Measurements from ENCODE around the gene LYRM9. TPM values are rescaled to one million over a fixed set of nuclear protein-coding genes. Genes with fewer than 3 reads are reported as not detected.

The LYRM9 gene
- total RNA-seq, 6 donors from 2014 or later = 9.1 to 26.8 (median 14.4) TPM

DNA sequence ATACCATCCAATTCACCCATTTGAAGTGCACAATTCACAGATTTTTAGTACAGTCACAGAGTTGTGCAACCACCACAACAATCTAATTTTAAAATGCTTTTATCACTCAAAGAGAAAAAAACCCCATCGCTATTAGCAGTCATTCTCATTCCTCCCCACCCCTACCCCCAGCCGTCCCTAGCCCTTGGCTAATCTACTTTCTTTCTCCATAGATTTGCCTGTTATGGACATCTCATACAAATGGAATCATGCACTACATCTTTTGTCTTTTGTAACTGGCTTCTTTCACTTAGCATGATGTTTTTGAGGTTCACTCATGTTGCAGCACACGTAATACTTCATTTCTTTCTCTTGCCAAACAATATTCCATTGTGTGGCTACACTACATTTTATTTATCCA, 20.4 kb downstream of the LYRM9 start:
- DNase-seq (no peak), ATAC-seq (ENCODE audit: low FRiP score in 2 of 2) (no peak)
- 91 to 97% methylated on average over 3 of the region's 3 CpGs for WGBS, 2 donors
- Histone ChIP-seq H3K9me3 (no peaks in the 10 kb centered on the region), H3K4me1 (no peaks in the 10 kb centered on the region), H3K4me3 (no peak overlapping the region), H3K27me3 (no peaks in the 10 kb centered on the region), H3K36me3 (no peaks in the 10 kb centered on the region), H3K27ac (no peak overlapping the region)
- no peak for TF ChIP-seq POLR2A (IDR thresholded peaks at IDR 0.05)
- TF ChIP-seq POLR2AphosphoS5 (IDR thresholded peaks at IDR 0.05) = no peak
- TF ChIP-seq EP300 (IDR thresholded peaks at IDR 0.05) = no peak
- TF ChIP-seq, protein P1, sequence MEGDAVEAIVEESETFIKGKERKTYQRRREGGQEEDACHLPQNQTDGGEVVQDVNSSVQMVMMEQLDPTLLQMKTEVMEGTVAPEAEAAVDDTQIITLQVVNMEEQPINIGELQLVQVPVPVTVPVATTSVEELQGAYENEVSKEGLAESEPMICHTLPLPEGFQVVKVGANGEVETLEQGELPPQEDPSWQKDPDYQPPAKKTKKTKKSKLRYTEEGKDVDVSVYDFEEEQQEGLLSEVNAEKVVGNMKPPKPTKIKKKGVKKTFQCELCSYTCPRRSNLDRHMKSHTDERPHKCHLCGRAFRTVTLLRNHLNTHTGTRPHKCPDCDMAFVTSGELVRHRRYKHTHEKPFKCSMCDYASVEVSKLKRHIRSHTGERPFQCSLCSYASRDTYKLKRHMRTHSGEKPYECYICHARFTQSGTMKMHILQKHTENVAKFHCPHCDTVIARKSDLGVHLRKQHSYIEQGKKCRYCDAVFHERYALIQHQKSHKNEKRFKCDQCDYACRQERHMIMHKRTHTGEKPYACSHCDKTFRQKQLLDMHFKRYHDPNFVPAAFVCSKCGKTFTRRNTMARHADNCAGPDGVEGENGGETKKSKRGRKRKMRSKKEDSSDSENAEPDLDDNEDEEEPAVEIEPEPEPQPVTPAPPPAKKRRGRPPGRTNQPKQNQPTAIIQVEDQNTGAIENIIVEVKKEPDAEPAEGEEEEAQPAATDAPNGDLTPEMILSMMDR (IDR thresholded peaks at IDR 0.05) = no peak

DNA sequence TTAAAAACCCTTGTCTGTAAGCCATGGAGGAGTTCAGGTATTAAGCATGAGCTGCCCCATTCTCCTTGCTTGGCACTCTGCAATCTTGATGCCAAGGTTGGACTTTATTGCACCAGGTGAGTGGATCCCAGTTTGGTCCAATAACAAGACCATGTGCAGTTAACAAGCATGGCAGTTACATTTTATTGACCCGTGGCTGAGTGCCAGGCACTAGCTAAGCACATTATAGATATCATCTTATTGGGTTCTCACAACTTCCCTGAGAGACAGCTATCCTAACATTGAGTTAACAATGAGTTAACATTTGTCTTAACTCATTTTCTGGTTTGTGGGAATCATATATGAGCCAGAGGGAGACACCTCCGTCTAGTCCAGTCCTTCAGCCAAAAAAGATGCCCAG, 21.8 kb downstream of the LYRM9 start:
- DNase-seq (no peak), ATAC-seq (ENCODE audit: low FRiP score in 2 of 2) (no peak)
- Histone ChIP-seq H3K27me3 (no peaks in the 10 kb centered on the region), H3K4me1 (no peaks in the 10 kb centered on the region), H3K4me3 (no peak overlapping the region), H3K27ac (no peak overlapping the region), H3K9me3 (no peaks in the 10 kb centered on the region), H3K36me3 (no peaks in the 10 kb centered on the region)
- TF ChIP-seq POLR2AphosphoS5 (IDR thresholded peaks at IDR 0.05) (no peak), POLR2A (IDR thresholded peaks at IDR 0.05) (no peak), EP300 (IDR thresholded peaks at IDR 0.05) (no peak)
- TF ChIP-seq, protein P1 (IDR thresholded peaks at IDR 0.05) = no peak
- WGBS, 2 donors = 84 to 91% methylated on average over 2 of the region's 2 CpGs

DNA sequence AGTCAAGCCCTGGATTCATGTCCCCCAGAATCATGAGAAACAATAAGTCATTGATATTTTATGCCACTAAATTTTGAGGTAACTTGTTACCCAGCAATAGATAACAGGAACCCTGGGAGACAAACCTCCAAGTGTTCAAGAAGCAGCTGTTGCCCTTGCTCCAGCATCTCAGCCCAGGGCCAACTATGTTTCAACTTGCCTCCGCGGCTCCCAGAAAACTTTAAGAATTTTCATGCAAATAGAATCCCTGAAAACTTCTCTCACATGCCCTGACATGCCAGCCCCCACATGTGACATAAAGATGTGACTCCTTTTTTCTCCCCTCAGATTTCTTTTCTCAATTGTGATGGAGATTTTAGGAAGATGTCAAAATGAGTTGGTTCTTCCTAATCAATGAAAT, 22.8 kb downstream of the LYRM9 start:
- no peak overlapping the region for H3K27ac ChIP-seq
- DNase-seq = no peak

DNA sequence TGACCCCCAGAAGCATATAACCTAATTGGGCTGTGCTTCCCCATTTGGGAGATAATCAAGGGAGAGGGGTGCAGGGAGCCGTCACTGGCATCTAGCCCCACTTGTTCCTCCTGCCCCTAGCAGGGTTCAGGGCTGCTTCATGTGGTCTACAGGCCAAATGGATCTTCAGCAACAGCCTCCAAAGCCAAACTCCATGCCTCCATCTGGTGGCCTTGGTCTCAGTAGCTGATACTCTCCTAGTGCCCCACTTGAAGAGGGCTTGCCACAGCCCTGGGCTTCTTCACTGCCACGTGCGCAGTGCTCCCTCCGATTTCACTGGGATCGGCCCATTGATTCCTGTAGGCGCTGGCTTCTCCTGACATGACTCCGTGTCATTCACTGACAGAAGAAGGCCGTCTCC, 24.6 kb downstream of the LYRM9 start:
- H3K4me3 ChIP-seq = no peak overlapping the region
- no peaks in the 10 kb centered on the region for H3K36me3 ChIP-seq
- 84 to 85% methylated on average over 8 of the region's 8 CpGs for WGBS, 2 donors
- H3K27me3 ChIP-seq = no peaks in the 10 kb centered on the region
- H3K27ac ChIP-seq = no peak overlapping the region
- H3K9me3 ChIP-seq = no peaks in the 10 kb centered on the region
- DNase-seq (no peak), ATAC-seq (ENCODE audit: low FRiP score in 2 of 2) (no peak)
- no peaks in the 10 kb centered on the region for H3K4me1 ChIP-seq
- no peak for TF ChIP-seq POLR2AphosphoS5 (IDR thresholded peaks at IDR 0.05)
- TF ChIP-seq, protein P1 (IDR thresholded peaks at IDR 0.05) = no peak
- TF ChIP-seq POLR2A (IDR thresholded peaks at IDR 0.05) = no peak
- no peak for TF ChIP-seq EP300 (IDR thresholded peaks at IDR 0.05)

More for the DNA sequence above, 22.8 kb downstream of the LYRM9 start:
- TF ChIP-seq POLR2A (IDR thresholded peaks at IDR 0.05) = no peak
- no peak for TF ChIP-seq EP300 (IDR thresholded peaks at IDR 0.05)
- TF ChIP-seq POLR2AphosphoS5 (IDR thresholded peaks at IDR 0.05) = no peak
- TF ChIP-seq, protein P1 (IDR thresholded peaks at IDR 0.05) = no peak
- Histone ChIP-seq H3K4me3 (no peak overlapping the region), H3K36me3 (no peaks in the 10 kb centered on the region), H3K4me1 (no peaks in the 10 kb centered on the region), H3K9me3 (no peaks in the 10 kb centered on the region), H3K27me3 (no peaks in the 10 kb centered on the region)
- 91 to 93% methylated on average over 2 of the region's 2 CpGs for WGBS, 2 donors
- ATAC-seq (ENCODE audit: low FRiP score in 2 of 2) = no peak

DNA sequence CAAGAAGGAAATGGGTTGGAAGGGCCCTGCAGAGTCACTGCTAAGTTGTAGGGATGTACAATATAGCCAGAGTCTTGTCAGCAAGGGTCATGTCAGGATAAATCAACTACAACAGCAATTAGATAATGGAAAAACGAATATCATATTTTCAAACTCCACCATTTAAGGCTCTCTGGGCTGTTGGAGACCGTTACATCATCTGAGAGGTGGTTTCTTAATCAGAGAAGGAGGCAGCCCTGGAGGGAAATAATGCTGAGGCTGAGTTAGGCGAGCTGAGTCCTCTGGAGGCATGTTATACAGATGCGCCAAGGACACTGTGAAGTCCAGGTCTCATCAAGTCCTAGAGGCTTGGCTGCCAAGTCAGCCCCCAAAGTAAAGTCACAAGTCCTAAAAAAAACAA, 30.3 kb downstream of the LYRM9 start:
- H3K4me1 ChIP-seq = no peaks in the 10 kb centered on the region
- TF ChIP-seq, protein P1 (IDR thresholded peaks at IDR 0.05) = no peak
- TF ChIP-seq POLR2AphosphoS5 (IDR thresholded peaks at IDR 0.05) (no peak), POLR2A (IDR thresholded peaks at IDR 0.05) (no peak), EP300 (IDR thresholded peaks at IDR 0.05) (no peak)
- H3K27me3 ChIP-seq = no peaks in the 10 kb centered on the region
- no peaks in the 10 kb centered on the region for H3K9me3 ChIP-seq
- no peak for DNase-seq
- no peak overlapping the region for H3K4me3 ChIP-seq
- no peak overlapping the region for H3K27ac ChIP-seq
- H3K36me3 ChIP-seq = no peaks in the 10 kb centered on the region
- ATAC-seq (ENCODE audit: low FRiP score in 2 of 2) = no peak
- 81 to 85% methylated on average over 4 of the region's 4 CpGs for WGBS, 2 donors
